Gastrocnemius medialis (tissue), 4 donors: ENCODE data around the gene CRYGA.
"Not testable (repeated sequence)": the region's sequence is repeated elsewhere in the genome, so short reads cannot be mapped to it uniquely, and the experiment has no call there.

ENCODE experiments used
- CTCF ChIP-seq, 5 experiments: fragments of 450-650 bp in 3 of 5; fragments of 200-600 bp in 2 of 5; sonication (generic) in 2 of 5; IDR thresholded peaks in 4 of 5; conservative IDR thresholded peaks in 1 of 5; 1 replicate in 4 of 5; 2 replicates in 1 of 5; pipeline ENCODE4 v1.5.1; 2016 to 2019; ENCODE audit warnings: antibody characterized with exemption in 5 of 5, mild to moderate bottlenecking in 3 of 5, moderate library complexity in 3 of 5
- POLR2A ChIP-seq, 2 donors: fragments of 450-650 bp; IDR thresholded peaks; one replicate each; pipeline ENCODE4 v1.6.1; 2017; ENCODE audit warnings: antibody characterized with exemption in 2 of 2, mild to moderate bottlenecking in 2 of 2, moderate library complexity in 2 of 2

- not testable (repeated sequence) for TF ChIP-seq CTCF (IDR thresholded peaks at IDR 0.05 in 4 of 5, conservative IDR thresholded peaks at IDR 0.05 in 1 of 5); POLR2A (IDR thresholded peaks at IDR 0.05)
Measured at GRCh38 chr2:208138334-208138733, 25.1 kb downstream of the CRYGA start.
